Measurements from ENCODE around the gene ACACA. TPM values are rescaled to one million over a fixed set of nuclear protein-coding genes. Genes with fewer than 3 reads are reported as not detected.

ACACA gene
- total RNA-seq, 1 donor from 2014 or later: 111 TPM

DNA sequence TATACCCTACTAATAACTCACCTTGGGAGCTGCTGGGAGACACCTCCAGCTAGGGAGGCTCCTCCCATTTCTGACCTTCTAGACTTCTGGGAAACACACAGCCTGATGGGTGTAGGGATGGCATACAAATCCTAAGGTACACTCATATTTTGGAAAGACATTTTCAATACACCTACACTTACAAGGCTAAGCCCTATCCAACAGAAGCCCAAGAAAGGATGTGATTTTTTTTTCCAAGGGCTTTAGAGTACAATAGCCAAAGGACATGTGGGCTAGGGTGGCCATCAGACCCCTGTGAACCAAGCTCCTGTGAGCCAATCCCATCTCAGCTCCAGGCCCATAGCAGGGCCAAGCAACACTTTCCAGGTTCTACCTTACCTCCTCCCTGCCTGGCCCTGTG is 313.9 kb downstream of the ACACA start:
- Mint-ChIP-seq H3K27ac (no peak overlapping the region), H3K9me3 (ENCODE audit: low read depth) (no peaks in the 10 kb centered on the region), H3K4me1 (ENCODE audit: low read depth) (peaks cover 32% of the 10 kb centered on the region), H3K27me3 (no peaks in the 10 kb centered on the region), H3K4me3 (ENCODE audit: low read depth) (no peak overlapping the region), H3K36me3 (ENCODE audit: insufficient read depth) (peaks cover 14% of the 10 kb centered on the region)
- TF ChIP-seq, protein P1, sequence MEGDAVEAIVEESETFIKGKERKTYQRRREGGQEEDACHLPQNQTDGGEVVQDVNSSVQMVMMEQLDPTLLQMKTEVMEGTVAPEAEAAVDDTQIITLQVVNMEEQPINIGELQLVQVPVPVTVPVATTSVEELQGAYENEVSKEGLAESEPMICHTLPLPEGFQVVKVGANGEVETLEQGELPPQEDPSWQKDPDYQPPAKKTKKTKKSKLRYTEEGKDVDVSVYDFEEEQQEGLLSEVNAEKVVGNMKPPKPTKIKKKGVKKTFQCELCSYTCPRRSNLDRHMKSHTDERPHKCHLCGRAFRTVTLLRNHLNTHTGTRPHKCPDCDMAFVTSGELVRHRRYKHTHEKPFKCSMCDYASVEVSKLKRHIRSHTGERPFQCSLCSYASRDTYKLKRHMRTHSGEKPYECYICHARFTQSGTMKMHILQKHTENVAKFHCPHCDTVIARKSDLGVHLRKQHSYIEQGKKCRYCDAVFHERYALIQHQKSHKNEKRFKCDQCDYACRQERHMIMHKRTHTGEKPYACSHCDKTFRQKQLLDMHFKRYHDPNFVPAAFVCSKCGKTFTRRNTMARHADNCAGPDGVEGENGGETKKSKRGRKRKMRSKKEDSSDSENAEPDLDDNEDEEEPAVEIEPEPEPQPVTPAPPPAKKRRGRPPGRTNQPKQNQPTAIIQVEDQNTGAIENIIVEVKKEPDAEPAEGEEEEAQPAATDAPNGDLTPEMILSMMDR (IDR thresholded peaks at IDR 0.05; ENCODE audit: unreplicated experiment): no peak
- no peak for DNase-seq (ENCODE audit: low spot score, unreplicated experiment)

DNA sequence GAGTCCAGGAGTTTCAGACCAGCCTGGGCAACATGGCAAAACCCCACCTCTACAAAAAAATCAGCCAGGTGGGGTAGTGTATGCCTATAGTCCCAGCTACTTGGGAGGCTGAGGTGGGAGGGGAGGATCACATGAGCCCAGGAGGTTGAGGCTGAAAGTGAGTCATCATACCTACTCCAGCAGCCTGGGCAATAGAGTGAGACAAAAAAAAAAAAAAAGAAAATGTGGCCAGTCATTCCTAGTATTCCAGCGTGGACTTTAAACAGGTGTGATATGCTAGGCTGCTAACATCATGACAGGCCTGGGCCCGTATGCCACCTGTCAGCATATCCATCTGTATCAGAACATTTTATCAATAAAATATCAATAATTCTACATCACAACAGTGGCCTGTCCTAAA is 314.6 kb downstream of the ACACA start:
- peaks cover 38% of the 10 kb centered on the region for H3K4me1 Mint-ChIP-seq (ENCODE audit: low read depth)
- no peaks in the 10 kb centered on the region for H3K27me3 Mint-ChIP-seq
- no peak overlapping the region for H3K4me3 Mint-ChIP-seq (ENCODE audit: low read depth)
- no peak for DNase-seq (ENCODE audit: low spot score, unreplicated experiment)
- H3K9me3 Mint-ChIP-seq (ENCODE audit: low read depth): no peaks in the 10 kb centered on the region
- TF ChIP-seq, protein P1 (IDR thresholded peaks at IDR 0.05; ENCODE audit: unreplicated experiment): no peak
- H3K27ac Mint-ChIP-seq: no peak overlapping the region
- H3K36me3 Mint-ChIP-seq (ENCODE audit: insufficient read depth): peaks cover 17% of the 10 kb centered on the region

DNA sequence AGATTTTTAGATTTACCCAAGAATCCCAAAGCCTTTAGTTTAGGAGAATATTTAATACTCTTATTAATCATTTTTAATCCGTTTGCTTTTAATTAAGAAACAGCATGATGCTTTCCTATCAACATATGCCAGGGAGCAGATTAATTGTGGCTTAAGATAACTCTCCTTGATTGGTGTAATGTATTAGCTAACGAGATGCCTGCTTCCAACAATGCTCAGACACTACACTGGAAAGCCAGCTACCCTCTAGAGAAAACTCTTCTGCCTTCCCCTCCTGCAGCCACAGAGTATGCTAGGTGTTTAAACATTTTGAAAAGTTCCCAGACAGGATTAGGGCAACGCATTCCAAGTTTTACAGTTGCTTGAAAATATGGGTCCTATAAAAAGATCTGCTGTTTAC is 315.7 kb downstream of the ACACA start:
- no peak for DNase-seq (ENCODE audit: low spot score, unreplicated experiment)
- TF ChIP-seq, protein P1 (IDR thresholded peaks at IDR 0.05; ENCODE audit: unreplicated experiment): no peak
- Mint-ChIP-seq H3K27me3 (no peaks in the 10 kb centered on the region), H3K4me3 (ENCODE audit: low read depth) (no peak overlapping the region), H3K27ac (no peak overlapping the region), H3K36me3 (ENCODE audit: insufficient read depth) (peaks cover 12% of the 10 kb centered on the region), H3K9me3 (ENCODE audit: low read depth) (no peaks in the 10 kb centered on the region), H3K4me1 (ENCODE audit: low read depth) (peaks cover 38% of the 10 kb centered on the region)

DNA sequence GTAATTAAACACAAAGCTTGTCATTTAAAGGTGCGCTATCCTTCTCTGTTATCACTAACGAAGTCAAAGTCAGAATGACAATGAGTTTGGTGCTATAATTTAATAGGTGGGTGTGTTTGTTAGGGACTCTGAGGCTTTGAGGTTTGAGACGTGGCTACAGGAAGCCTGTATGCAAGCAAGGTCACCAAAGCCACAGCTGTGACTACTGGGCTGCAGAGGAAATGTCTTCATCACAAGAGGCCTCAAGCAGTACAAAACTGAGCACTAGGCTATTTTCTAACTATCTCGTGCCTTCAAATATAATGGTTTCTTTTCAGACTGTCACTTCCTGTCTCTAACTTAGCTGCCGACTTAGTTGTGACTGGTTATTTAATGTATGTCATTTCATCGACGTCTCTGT is 316.7 kb downstream of the ACACA start:
- Mint-ChIP-seq H3K36me3 (ENCODE audit: insufficient read depth) (peaks cover 14% of the 10 kb centered on the region), H3K27me3 (no peaks in the 10 kb centered on the region), H3K27ac (peak overlapping the region; percentile 54), H3K9me3 (ENCODE audit: low read depth) (no peaks in the 10 kb centered on the region), H3K4me3 (ENCODE audit: low read depth) (no peak overlapping the region), H3K4me1 (ENCODE audit: low read depth) (peaks cover 38% of the 10 kb centered on the region)
- no peak for DNase-seq (ENCODE audit: low spot score, unreplicated experiment)
- TF ChIP-seq, protein P1 (IDR thresholded peaks at IDR 0.05; ENCODE audit: unreplicated experiment): no peak

DNA sequence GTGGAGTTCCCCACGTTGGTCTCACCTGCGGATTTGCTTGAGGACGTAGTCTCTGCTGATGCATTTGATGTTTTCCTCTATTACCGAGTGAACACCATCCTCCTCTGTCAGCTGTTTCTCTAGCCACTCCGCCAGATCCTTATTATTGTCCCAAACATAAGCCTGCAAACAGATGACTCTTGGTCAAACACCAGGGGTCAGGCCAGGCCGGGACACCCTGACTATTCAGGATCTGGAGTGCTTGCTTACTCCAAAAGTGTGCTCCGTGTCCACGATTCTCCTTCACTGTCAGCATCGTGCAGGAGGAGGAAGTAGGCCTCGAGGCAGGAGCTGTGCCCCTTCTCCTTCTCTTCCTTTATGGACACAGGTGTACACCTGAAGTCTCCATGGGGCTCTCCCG is 317.7 kb downstream of the ACACA start:
- DNase-seq (ENCODE audit: low spot score, unreplicated experiment): no peak
- Mint-ChIP-seq H3K4me3 (ENCODE audit: low read depth) (no peak overlapping the region), H3K4me1 (ENCODE audit: low read depth) (peaks cover 46% of the 10 kb centered on the region), H3K36me3 (ENCODE audit: insufficient read depth) (peaks cover 12% of the 10 kb centered on the region), H3K27ac (peak overlapping the region; percentile 86), H3K27me3 (no peaks in the 10 kb centered on the region), H3K9me3 (ENCODE audit: low read depth) (no peaks in the 10 kb centered on the region)
- TF ChIP-seq, protein P1 (IDR thresholded peaks at IDR 0.05; ENCODE audit: unreplicated experiment): peak; percentile 25
